Heart left ventricle (tissue), 13 donors: Measurements from ENCODE around the gene STK38L.

Source experiments
- CTCF ChIP-seq, 12 donors: fragments of 200-600 bp; sonication (generic) in 4 of 12; IDR thresholded peaks; one replicate each; pipeline versions ENCODE4 v1.5.0 to v1.8.0; 2018 to 2022; ENCODE audit warnings: antibody characterized with exemption in 12 of 12, mild to moderate bottlenecking in 5 of 12
- POLR2A ChIP-seq, 2 donors: fragments of 450-650 bp; IDR thresholded peaks; one replicate each; pipeline ENCODE4 v1.6.1; 2017; ENCODE audit warnings: antibody characterized with exemption in 2 of 2, mild to moderate bottlenecking in 2 of 2, moderate library complexity in 2 of 2
- donor health status: ischemic (EF 13 %, LVEDD 7.1; RV severe dilation, severe dysfunction).
- donor health status: DM: no; HTN: yes; CAD: no.
- donor health status: DM: no; HTN: no; CAD: no.
- donor health status: ischemic (EF 25% LVEDD 6.9; RV normal size, moderate dysfunction).
- donor health status: ischemic (EF 25% LVEDD 5.7; RV mildly dilated, moderate dysfunction).
- donor health status: ischemic (EF 35%, LVEDD 5.7; RV mildly dilated, moderate dysfunction).
- donor health status: nonischemic (EF 11% LVEDD 7.7; RV severe dilation, severe dysfunction).
- donor health status: DM: yes; HTN: yes; CAD: no.
- donor health status: PGD.
- donor health status: ischemic (EF 29% LVEDD 5.4; RV normal size, mild dysfunction).
- donor health status: nonischemic (EF 23%, LVEDD 6.1; RV moderate dilation, normal function).

- TF ChIP-seq POLR2A (IDR thresholded peaks at IDR 0.05) (no peak), CTCF (IDR thresholded peaks at IDR 0.05) (no peak)
Measured at GRCh38 chr12:27345376-27345775, 101.3 kb downstream of the STK38L start.
